GM21825 (cell line): ENCODE data around the gene SLC44A3.
"Not testable (repeated sequence)": the region's sequence is repeated elsewhere in the genome, so short reads cannot be mapped to it uniquely, and the experiment has no call there.

Source experiments
- ATAC-seq: cut with Tn5 transposase; IDR thresholded peaks from one replicate; pipeline ENCODE4 v1.9.1; 2021; ENCODE audit warnings: mild to moderate bottlenecking, moderate library complexity; ENCODE audit not compliant: unreplicated experiment

Gene SLC44A3

DNA sequence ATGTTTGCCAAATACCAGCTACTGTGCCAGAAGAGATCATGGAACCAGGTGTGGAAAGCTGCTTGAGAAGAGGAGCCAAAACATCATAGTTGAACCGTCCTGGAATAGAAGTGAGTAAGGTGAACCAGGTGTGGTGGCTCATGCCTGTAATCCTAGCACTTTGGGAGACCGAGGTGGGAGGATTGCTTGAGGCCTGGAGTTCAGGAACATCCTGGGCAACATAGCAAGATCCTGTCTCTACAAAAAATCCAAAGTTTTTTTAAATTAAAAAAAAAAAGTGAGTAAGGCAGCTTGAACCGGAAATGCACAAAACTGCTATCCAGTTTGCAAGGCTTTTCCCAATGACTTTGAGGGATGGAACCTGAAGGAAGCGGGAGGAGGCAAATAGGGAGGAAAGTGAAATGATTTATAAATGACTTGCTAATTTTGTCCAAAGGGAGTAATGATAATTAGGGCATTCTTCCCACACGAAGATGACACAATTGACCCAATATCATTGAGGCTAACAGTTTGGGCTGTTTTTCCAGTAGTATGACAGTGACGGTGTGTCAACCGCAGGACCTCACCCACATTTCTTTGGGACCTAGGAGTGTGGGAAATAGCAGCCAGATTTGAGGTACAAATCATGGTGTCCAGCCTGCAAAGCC lies 108.3 kb downstream of the SLC44A3 start:
- no peak for ATAC-seq

DNA sequence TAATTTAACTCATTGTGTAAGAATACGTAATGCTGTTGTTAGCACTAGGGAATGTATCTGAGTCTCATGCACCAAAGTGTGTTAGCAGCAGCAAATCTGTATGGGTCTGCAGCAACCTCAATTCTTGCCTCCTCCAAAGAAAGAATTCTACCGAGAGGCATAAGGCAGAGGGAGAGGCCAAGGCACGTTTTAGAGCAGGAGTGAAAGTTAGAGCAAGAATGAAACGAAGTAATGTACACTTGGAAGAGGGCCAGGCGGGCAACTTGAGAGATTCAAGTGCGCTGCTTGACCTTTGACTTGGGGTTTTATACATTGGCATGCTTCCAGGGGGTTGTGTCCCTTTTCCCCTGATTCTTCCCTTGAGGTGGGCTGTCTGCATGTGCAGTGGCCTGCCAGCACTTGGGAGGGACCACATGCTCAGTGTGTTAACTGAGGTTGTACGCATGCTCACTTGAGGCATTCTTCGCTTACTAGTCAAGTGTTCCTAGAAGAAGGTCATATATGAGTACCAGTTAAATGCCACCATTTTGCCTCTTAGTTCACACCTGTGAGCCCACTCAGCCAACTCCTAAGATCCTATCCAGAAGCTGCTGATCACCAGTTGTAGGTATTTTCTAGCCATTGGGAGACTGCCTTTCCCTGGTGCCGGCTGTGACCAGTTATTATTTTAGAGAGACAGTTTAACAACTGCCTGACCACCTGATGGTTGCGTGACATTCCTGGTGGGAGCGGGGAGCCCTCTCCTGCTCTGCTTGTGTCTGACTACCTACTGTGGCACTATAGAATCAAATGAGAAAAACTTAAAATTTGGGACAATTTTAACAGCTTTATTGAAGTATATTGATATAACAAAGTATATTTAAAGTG lies 109.4 kb downstream of the SLC44A3 start:
- ATAC-seq, result no peak

DNA sequence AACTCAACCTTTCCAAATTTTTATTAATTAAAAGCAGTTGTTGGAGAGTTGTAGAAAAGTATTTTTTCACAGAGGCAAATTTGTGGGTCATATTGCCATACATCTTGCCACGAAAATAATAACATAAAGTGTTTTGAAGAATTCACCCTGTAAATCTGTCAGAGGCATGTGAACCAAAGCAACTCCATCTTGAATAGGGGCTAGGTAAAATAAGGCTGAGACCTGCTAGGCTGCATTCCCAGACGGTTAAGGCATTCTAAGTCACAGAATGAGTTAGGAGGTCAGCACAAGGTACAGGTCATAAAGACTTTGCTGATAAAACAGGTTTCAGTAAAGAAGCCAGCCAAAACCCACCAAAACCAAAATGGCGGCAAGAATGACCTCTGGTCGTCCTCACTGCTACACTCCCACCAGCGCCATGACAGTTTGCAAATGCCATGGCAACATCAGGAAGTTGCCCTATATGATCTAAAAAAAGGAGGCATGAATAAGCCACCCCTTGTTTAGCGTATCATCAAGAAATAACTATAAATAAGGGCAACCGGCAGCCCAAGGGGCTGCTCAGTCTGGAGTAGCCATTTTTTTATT lies 111.2 kb downstream of the SLC44A3 start:
- no peak for ATAC-seq

DNA sequence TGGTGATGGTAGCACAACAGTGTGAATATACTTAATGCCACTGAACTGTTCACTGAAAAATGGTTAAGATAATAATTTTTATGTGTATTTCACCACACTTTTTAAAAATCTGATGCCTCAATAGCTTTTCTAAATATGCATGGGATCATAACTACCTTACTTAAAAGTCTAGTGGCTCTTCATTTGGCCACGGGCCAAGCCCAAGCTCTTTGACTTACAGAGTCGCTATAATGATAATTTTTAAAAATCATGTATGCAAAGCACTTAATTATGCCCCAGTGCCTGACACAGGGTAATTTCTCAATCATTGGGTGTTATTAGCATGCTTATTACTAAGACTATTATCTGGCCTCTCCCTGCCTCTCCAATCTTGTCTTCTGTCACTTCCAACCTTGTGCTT lies 114.4 kb downstream of the SLC44A3 start:
- ATAC-seq, result no peak

DNA sequence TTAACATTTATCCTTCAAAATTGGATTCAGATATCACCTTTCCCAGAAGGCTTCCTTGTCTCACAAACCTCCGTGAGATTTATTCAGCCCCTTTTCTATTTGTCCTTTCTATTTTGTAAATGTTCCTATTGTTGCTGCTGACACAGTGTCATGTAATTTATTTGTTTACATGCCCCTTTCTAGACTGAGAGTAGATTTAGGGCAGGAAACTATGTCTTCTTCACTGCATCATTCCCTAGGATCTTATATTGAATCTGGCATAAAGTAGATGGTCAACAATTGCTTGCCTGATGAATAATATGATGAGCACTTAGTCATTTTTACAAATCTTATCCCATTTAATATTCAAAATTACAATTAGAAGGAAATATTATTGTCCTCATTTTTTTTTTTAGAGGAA lies 114.9 kb downstream of the SLC44A3 start:
- ATAC-seq, result no peak

DNA sequence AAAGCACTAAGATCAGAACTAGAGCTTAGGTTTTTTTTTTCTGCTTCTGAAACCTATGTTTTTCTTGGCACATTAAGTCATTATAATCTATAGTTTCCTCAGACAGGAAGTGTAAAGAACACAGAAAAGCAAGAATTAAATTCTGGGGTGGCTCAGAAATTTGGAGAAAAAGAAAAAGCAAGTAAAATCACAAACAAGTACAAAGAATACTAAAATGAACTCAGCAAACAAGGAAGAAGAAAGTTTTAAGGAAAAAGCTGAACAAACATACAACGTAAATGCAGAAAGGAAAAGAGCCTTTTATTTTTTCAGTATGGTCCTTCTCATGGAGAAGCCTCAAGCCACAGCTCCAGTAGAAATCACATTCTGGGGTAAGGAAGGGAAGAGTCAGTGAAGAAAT lies 115.3 kb downstream of the SLC44A3 start:
- ATAC-seq, result no peak

DNA sequence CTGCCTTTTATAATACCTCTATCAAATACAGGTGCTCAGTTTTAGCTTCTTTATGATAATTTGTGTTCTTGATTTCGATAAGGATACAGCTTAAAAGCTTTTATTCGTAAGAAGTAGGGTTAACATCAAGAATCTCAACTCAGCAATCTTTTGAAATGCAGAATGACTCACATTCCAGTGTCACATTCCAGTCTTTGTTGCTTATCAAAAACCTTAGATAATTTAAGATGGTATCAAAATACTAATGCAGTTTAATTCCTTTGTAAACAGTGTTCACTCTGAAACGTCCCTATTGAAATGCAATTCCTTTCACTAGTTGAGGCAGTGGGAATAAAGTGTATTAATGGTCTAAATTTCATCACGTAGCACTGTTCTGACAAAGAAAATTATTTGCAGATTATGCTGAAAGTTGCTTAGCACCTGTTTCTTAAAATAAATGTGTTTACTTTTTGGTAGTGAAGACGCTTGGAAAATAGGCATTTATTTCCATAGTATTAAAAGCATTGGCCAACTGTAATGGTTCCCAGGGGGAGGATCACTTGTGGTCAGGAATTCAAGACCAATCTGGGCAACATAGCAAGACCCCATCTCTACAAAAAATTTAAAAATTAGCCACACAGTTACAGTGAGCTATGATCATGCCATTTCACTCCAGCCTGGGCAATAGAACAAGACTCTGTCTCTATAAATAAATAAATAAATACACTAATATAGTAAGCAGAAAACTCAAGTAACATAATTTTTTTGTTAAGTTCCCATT lies 116.9 kb downstream of the SLC44A3 start:
- no peak for ATAC-seq

DNA sequence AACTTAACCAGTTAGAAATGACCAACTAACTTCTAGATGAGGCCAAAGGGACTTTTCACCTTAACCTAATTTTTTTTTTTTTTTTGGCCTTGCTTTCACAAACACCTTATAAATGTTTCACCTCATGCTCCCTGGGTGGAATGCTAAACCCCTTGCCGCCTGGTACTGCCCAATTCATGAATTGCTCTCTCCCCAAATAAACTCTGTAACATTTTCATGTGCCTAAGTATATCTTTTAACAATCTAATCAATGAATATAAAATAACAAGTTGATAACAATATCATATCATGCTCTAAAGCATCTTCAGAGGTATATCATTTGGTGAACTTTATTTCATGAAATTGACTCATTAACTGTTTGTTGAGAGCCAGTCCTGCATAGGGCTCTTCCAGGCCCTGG lies 117.7 kb downstream of the SLC44A3 start:
- ATAC-seq, result no peak

DNA sequence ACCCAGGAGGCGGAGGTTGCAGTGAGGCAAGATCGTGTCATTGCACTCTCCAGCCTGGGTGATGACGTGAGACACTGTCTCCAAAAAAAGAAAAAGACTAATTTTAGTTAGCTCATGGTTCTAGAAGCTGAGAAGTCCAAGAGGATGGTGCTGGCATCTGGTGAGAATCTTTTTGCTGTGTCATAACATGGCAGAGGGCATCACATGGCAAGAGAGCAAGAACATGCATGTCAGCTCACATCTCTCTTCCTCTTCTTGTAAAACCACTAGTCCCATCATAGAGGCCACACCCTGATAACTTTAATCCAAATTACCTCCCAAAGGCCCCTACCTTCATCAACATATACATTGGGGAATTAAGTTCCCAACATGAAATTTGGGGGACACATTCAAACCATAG lies 120.6 kb downstream of the SLC44A3 start:
- ATAC-seq, result no peak

DNA sequence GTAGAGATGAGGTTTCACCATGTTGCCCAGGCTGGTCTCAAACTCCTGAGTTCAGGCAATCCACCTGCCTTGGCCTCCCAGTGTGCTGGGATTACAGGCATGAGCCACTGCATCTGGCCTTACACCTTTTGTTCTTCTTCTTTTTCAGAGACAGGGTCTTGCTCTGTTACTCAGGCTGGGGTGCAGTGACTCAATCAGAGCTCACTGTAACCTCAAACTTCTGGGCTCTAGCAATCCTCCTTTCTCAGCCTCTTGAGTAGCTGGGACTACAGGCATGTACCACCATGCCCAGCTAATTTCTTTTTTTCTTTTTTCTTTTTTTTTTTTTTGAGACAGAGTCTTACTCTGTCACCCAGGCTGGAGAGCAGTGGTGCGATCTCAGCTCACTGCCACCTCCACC lies 121.3 kb downstream of the SLC44A3 start:
- ATAC-seq, result not testable (repeated sequence)

DNA sequence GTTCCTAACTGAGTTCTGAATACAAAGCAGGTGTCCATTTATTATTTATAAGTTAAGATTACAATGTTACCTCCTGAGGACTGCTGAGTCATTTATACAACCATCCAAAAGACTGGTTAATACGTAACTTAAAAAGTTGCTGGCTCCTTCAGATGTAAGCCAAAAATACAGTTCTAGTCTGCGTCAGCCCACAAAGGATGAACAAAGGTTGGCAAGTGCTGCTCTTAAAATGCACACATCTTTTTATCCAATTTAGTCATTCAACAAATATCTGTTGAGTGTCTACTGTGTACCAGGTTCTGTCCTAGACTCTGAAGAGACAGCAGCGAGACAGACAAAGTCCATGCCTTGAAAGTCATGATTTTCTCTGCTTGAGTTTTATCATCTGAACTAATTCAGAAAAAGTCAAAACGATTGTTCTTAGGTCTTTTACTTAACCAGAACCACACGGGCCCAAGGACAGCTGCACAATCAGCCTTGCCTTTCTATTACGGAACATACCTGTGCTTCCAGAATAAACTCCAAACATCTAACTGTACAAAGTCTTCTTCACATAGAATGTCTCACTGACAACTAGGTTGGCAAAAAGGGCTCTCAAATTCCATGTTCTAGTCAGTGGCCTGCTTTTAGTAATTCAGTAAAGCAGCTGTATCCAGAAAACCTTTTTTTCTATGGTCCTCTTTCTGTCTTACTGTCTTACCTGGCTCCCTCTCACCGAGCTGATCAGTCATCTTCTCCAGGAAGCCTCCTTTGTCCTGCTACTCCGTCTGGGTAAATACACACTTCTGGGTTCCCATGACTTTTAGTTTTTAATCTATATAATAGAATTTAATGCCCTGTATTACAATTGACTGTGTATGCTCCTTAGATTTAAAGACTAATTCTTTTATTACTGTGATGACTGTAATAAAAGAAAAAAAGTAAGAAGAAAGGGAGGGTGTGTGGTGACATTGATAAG lies 122.3 kb downstream of the SLC44A3 start:
- ATAC-seq, result no peak
